Stimulated activated memory B cell treated with anti-CD40 and anti-IgM and Interleukin-4, amounts not matched to agents 10 μg/mL and 1 μg/mL and 100 μg/mL, for 72 hours (primary cell): ENCODE results near the gene ADGRV1.

Experiments
- ATAC-seq: fragments of 150-1000 bp; cut with Tn5 transposase; 2 replicates; pipeline ENCODE4 v1.10.0; 2021
- H3K27ac Mint-ChIP-seq: one replicate; pipeline ENCODE4 v1.8.0; 2022; ENCODE audit warnings: mild to moderate bottlenecking, mixed read lengths
- H3K27me3 Mint-ChIP-seq: one replicate; pipeline ENCODE4 v1.8.0; 2022; ENCODE audit warnings: mixed read lengths
- H3K36me3 Mint-ChIP-seq: one replicate; pipeline ENCODE4 v1.8.0; 2022; ENCODE audit warnings: mixed read lengths
- H3K4me1 Mint-ChIP-seq: one replicate; pipeline ENCODE4 v1.8.0; 2022; ENCODE audit warnings: mixed read lengths
- H3K4me3 Mint-ChIP-seq: one replicate; pipeline ENCODE4 v1.8.0; 2022; ENCODE audit warnings: mild to moderate bottlenecking, moderate library complexity, mixed read lengths
- H3K9me3 Mint-ChIP-seq: one replicate; pipeline ENCODE4 v1.8.0; 2022; ENCODE audit warnings: mixed read lengths

The ADGRV1 gene

GRCh38 chr5:91128604-91129003 is 570.0 kb downstream of the ADGRV1 start:
- H3K27me3 Mint-ChIP-seq: peaks cover 9% of the 10 kb centered on the region
- H3K4me1 Mint-ChIP-seq: peaks cover 9% of the 10 kb centered on the region
- peaks cover 3% of the 10 kb centered on the region for H3K9me3 Mint-ChIP-seq
- H3K36me3 Mint-ChIP-seq: no peaks in the 10 kb centered on the region
- no peak overlapping the region for H3K27ac Mint-ChIP-seq
- no peak overlapping the region for H3K4me3 Mint-ChIP-seq
- no peak for ATAC-seq

GRCh38 chr5:91129748-91130147 is 571.2 kb downstream of the ADGRV1 start:
- Mint-ChIP-seq H3K27ac (no peak overlapping the region), H3K36me3 (no peaks in the 10 kb centered on the region), H3K9me3 (peaks cover 3% of the 10 kb centered on the region), H3K27me3 (peaks cover 9% of the 10 kb centered on the region), H3K4me3 (no peak overlapping the region), H3K4me1 (peaks cover 9% of the 10 kb centered on the region)
- ATAC-seq: no peak

GRCh38 chr5:91130759-91131158 is 572.2 kb downstream of the ADGRV1 start:
- Mint-ChIP-seq H3K27me3 (peaks cover 14% of the 10 kb centered on the region), H3K4me3 (no peak overlapping the region), H3K9me3 (peaks cover 3% of the 10 kb centered on the region), H3K27ac (no peak overlapping the region), H3K4me1 (peaks cover 9% of the 10 kb centered on the region), H3K36me3 (no peaks in the 10 kb centered on the region)
- no peak for ATAC-seq

GRCh38 chr5:91132550-91132949 is 574.0 kb downstream of the ADGRV1 start:
- Mint-ChIP-seq H3K4me3 (no peak overlapping the region), H3K4me1 (peaks cover 9% of the 10 kb centered on the region), H3K9me3 (peaks cover 3% of the 10 kb centered on the region), H3K36me3 (no peaks in the 10 kb centered on the region), H3K27me3 (peaks cover 18% of the 10 kb centered on the region), H3K27ac (no peak overlapping the region)
- peak; percentile 46 for ATAC-seq

GRCh38 chr5:91133183-91133582 is 574.6 kb downstream of the ADGRV1 start:
- no peaks in the 10 kb centered on the region for H3K36me3 Mint-ChIP-seq
- H3K9me3 Mint-ChIP-seq: peaks cover 3% of the 10 kb centered on the region
- ATAC-seq: no peak
- no peak overlapping the region for H3K4me3 Mint-ChIP-seq
- H3K4me1 Mint-ChIP-seq: peaks cover 9% of the 10 kb centered on the region
- no peak overlapping the region for H3K27ac Mint-ChIP-seq
- H3K27me3 Mint-ChIP-seq: peaks cover 18% of the 10 kb centered on the region

- Mint-ChIP-seq H3K9me3 (peaks cover 3% of the 10 kb centered on the region), H3K27ac (no peak overlapping the region), H3K27me3 (peaks cover 18% of the 10 kb centered on the region), H3K4me1 (peaks cover 9% of the 10 kb centered on the region), H3K36me3 (no peaks in the 10 kb centered on the region), H3K4me3 (no peak overlapping the region)
- no peak for ATAC-seq
Observed at GRCh38 chr5:91135475-91136248, 577.1 kb downstream of the ADGRV1 start.

GRCh38 chr5:91136271-91136670 is 577.7 kb downstream of the ADGRV1 start:
- no peak overlapping the region for H3K4me3 Mint-ChIP-seq
- peaks cover 9% of the 10 kb centered on the region for H3K4me1 Mint-ChIP-seq
- peaks cover 3% of the 10 kb centered on the region for H3K9me3 Mint-ChIP-seq
- H3K27ac Mint-ChIP-seq: no peak overlapping the region
- H3K27me3 Mint-ChIP-seq: peaks cover 16% of the 10 kb centered on the region
- no peak for ATAC-seq
- no peaks in the 10 kb centered on the region for H3K36me3 Mint-ChIP-seq

- H3K4me3 Mint-ChIP-seq: no peak overlapping the region
- peaks cover 2% of the 10 kb centered on the region for H3K9me3 Mint-ChIP-seq
- no peaks in the 10 kb centered on the region for H3K36me3 Mint-ChIP-seq
- H3K27me3 Mint-ChIP-seq: peaks cover 11% of the 10 kb centered on the region
- ATAC-seq: no peak
- peaks cover 4% of the 10 kb centered on the region for H3K4me1 Mint-ChIP-seq
- H3K27ac Mint-ChIP-seq: no peak overlapping the region
Observed at GRCh38 chr5:91137647-91138046, 579.0 kb downstream of the ADGRV1 start.

- Mint-ChIP-seq H3K36me3 (no peaks in the 10 kb centered on the region), H3K27ac (no peak overlapping the region)
- ATAC-seq: no peak
Observed at GRCh38 chr5:91139572-91140200, 581.1 kb downstream of the ADGRV1 start.

GRCh38 chr5:91140657-91141056 is 582.1 kb downstream of the ADGRV1 start:
- no peaks in the 10 kb centered on the region for H3K9me3 Mint-ChIP-seq
- H3K4me3 Mint-ChIP-seq: no peak overlapping the region
- ATAC-seq: no peak
- no peaks in the 10 kb centered on the region for H3K36me3 Mint-ChIP-seq
- H3K27ac Mint-ChIP-seq: no peak overlapping the region
- peaks cover 15% of the 10 kb centered on the region for H3K27me3 Mint-ChIP-seq
- no peaks in the 10 kb centered on the region for H3K4me1 Mint-ChIP-seq

More at GRCh38 chr5:91139572-91140200, 581.1 kb downstream of the ADGRV1 start:
- Mint-ChIP-seq H3K27me3 (peaks cover 19% of the 10 kb centered on the region), H3K9me3 (no peaks in the 10 kb centered on the region), H3K4me1 (no peaks in the 10 kb centered on the region), H3K4me3 (no peak overlapping the region)

GRCh38 chr5:91141642-91142041 is 583.0 kb downstream of the ADGRV1 start:
- Mint-ChIP-seq H3K27me3 (peaks cover 10% of the 10 kb centered on the region), H3K4me1 (no peaks in the 10 kb centered on the region), H3K27ac (no peak overlapping the region), H3K4me3 (no peak overlapping the region), H3K9me3 (no peaks in the 10 kb centered on the region), H3K36me3 (no peaks in the 10 kb centered on the region)
- no peak for ATAC-seq

- Mint-ChIP-seq H3K4me3 (no peak overlapping the region), H3K9me3 (no peaks in the 10 kb centered on the region), H3K27me3 (peaks cover 10% of the 10 kb centered on the region), H3K36me3 (no peaks in the 10 kb centered on the region), H3K27ac (no peak overlapping the region), H3K4me1 (no peaks in the 10 kb centered on the region)
- no peak for ATAC-seq
Observed at GRCh38 chr5:91142386-91142785, 583.8 kb downstream of the ADGRV1 start.

- Mint-ChIP-seq H3K4me1 (no peaks in the 10 kb centered on the region), H3K4me3 (no peak overlapping the region), H3K27ac (no peak overlapping the region), H3K27me3 (peaks cover 10% of the 10 kb centered on the region), H3K36me3 (no peaks in the 10 kb centered on the region), H3K9me3 (peaks cover 4% of the 10 kb centered on the region)
- peak; percentile 5 for ATAC-seq
Observed at GRCh38 chr5:91142819-91143218, 584.2 kb downstream of the ADGRV1 start.

- Mint-ChIP-seq H3K9me3 (peaks cover 4% of the 10 kb centered on the region), H3K4me3 (no peak overlapping the region), H3K36me3 (no peaks in the 10 kb centered on the region), H3K4me1 (no peaks in the 10 kb centered on the region), H3K27me3 (peaks cover 10% of the 10 kb centered on the region), H3K27ac (no peak overlapping the region)
- peak; percentile 46 for ATAC-seq
Observed at GRCh38 chr5:91143840-91144239, 585.2 kb downstream of the ADGRV1 start.

GRCh38 chr5:91144491-91145332 is 586.1 kb downstream of the ADGRV1 start:
- H3K27ac Mint-ChIP-seq: no peak overlapping the region
- peaks cover 4% of the 10 kb centered on the region for H3K9me3 Mint-ChIP-seq
- H3K4me3 Mint-ChIP-seq: no peak overlapping the region
- no peaks in the 10 kb centered on the region for H3K4me1 Mint-ChIP-seq
- peaks cover 10% of the 10 kb centered on the region for H3K27me3 Mint-ChIP-seq
- ATAC-seq: no peak
- no peaks in the 10 kb centered on the region for H3K36me3 Mint-ChIP-seq
